Hepatocyte (in vitro differentiated cells): Measurements from ENCODE around the gene POLR2F.

Experiments
- EZH2 ChIP-seq: fragments of 200-600 bp; sonication (generic); IDR thresholded peaks from 2 replicates; pipeline ENCODE4 v1.6.1; 2016; ENCODE audit warnings: antibody characterized with exemption, mild to moderate bottlenecking, borderline replicate concordance
- EZH2phosphoT487 ChIP-seq: fragments of 200-600 bp; sonication (generic); IDR thresholded peaks from one replicate; pipeline ENCODE4 v1.6.1; 2018; ENCODE audit warnings: antibody characterized with exemption, mild to moderate bottlenecking, low read depth, moderate library complexity; ENCODE audit not compliant: unreplicated experiment, severe bottlenecking
- TF ChIP-seq, protein P1 (sequence below): fragments of 200-600 bp; sonication (generic); IDR thresholded peaks from 2 replicates; pipeline ENCODE4 v1.5.1; 2016; ENCODE audit warnings: antibody characterized with exemption, mild to moderate bottlenecking; ENCODE audit not compliant: poor library complexity

- TF ChIP-seq, protein P1, sequence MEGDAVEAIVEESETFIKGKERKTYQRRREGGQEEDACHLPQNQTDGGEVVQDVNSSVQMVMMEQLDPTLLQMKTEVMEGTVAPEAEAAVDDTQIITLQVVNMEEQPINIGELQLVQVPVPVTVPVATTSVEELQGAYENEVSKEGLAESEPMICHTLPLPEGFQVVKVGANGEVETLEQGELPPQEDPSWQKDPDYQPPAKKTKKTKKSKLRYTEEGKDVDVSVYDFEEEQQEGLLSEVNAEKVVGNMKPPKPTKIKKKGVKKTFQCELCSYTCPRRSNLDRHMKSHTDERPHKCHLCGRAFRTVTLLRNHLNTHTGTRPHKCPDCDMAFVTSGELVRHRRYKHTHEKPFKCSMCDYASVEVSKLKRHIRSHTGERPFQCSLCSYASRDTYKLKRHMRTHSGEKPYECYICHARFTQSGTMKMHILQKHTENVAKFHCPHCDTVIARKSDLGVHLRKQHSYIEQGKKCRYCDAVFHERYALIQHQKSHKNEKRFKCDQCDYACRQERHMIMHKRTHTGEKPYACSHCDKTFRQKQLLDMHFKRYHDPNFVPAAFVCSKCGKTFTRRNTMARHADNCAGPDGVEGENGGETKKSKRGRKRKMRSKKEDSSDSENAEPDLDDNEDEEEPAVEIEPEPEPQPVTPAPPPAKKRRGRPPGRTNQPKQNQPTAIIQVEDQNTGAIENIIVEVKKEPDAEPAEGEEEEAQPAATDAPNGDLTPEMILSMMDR: no peak
- TF ChIP-seq EZH2 (no peak), EZH2phosphoT487 (no peak)
Observed at GRCh38 chr22:37970864-37971263, 17.4 kb downstream of the POLR2F start.
